GM18907 (cell line): ENCODE data around the gene DCST2.

ENCODE experiments used
- ATAC-seq: cut with Tn5 transposase; IDR thresholded peaks from one replicate; pipeline ENCODE4 v1.9.1; 2021; ENCODE audit warnings: mild to moderate bottlenecking, moderate library complexity; ENCODE audit not compliant: unreplicated experiment

The DCST2 gene

DNA sequence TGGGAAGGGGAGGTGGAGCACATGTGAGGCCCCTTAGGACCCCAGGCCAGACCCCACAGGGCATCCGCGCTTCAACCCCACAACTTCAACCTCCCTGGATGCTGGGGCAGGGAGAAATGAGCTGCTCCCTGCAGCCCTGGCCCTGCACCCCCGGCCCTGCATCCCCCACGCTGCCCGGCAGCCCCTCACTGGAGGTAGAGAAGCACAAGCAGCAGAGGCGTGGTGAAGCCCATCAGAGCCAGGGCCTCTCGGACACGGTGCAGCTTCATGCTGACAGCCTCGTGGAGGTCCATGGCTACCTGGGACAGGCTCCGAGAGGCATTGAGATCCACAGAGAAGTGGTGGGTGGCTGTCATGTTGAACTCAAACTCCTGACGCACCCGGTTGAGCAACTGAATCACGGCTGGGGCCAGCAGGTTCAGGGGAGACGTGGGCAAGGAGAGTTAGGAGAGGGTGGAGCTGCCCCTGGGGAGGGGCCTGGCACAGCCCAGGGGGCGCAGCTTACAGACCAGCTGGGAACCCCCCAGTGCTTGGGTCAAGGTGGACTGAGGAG lies 3.3 kb downstream of the DCST2 start:
- ATAC-seq: no peak

DNA sequence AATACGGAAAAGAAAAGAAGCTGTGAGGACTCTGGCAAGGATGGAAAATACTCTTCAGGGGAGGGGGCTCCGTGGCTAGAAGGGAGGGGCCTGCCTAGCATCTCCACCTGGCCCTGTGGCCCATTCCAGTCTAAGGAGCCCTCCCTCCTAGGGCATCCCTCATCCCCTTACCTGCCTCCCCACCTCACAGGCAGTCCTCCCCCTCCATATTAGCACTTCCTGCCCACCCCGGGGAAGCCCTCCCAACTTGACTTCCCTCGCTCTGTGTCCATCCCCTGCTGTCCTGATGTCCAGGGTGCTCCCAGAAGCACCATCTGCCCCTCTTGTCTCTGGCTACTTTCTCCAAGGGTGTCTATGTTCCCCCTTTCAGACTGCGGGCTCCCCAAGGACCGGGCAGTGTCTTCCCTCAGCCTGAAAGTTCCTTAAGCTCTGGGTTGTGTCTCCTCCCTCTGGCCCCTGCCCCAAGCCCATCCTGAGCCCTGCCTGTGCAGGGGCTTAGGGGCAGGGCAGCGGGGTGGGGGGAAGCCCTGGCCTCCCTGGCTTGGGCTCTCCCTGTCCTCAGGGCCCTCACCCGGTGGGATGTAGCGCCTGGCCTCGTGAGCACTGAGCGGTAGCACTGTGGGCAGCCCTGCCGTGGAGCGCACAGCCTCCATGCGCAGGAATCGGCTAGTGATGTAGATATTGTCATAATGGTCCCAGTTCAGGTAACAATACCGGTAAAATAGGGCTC lies 3.9 kb downstream of the DCST2 start:
- no peak for ATAC-seq

DNA sequence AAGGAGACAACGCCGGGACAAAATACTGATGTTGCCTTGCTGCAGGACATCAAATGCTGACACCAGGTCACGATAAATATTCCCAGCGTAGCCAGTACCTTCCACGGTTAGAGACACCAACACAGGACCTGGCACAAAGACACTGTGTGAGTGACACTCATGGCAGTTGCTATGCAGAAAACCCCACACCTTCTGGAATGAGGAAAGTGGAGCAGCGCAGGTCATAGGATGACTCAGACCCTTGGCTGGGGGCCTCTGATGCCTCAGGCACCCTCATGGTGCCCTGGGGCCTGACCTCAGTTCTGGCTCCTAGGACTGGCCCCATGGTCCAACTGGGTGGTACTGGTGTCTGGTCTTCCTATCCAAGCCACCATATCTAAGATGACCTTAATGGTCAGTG lies 7.0 kb downstream of the DCST2 start:
- ATAC-seq: no peak

DNA sequence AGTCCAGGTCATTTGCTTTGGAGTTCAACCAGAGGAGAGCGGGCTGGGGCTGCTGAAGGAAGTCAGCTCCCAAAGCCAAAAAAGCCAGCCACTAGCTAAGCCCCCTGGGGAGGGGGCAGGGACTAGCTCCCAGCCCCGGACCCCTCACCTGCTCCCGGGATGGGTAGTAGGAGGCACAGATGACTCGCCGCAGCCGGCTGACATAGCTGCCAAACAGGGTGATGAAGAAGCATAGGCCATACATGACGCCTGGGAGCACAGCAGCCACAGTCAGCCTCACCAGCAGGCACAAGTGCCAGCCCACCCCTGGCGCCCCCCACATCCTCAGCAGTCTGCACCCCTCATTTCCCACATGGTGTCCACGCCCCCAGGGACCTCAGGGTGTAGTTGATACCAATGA lies 7.4 kb downstream of the DCST2 start:
- no peak for ATAC-seq

DNA sequence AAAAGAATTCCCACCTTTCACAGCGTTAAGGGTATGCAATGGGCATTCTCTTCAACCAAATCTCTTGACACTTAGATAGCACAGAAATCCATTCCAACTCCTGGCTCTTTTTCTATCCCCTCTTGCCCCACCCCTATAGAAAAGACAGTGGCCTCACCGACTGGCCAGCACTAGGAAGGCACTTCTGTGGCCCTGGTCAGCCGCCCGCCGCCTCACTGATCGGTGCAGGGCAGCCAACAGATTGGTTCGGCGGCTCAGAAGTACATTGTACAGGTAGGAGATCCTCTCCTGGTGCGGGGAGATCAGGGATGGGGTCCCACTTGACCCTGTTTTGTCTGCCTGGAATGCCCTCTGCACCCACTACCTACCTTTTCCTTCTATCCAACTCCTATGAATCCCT lies 9.3 kb downstream of the DCST2 start:
- ATAC-seq: no peak

DNA sequence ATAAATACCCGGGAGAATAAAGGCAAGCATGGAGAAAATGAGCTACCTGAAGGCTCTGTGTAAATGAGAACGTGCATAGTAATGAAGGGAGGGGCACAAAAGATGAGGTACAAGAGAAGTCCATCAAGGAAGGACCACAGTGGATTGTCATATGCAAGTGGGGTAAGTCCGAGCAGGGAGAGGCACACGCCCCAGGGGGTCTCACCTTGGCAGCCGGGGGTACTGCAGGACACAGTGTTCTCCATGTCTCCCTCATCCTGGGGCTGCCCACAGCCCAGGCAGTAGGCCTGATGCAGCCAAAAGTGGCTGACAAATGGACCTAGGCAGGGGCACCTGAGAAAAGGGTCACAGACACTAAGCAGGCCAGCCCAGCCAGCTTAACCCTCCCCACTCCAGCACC lies 10.0 kb downstream of the DCST2 start:
- no peak for ATAC-seq

DNA sequence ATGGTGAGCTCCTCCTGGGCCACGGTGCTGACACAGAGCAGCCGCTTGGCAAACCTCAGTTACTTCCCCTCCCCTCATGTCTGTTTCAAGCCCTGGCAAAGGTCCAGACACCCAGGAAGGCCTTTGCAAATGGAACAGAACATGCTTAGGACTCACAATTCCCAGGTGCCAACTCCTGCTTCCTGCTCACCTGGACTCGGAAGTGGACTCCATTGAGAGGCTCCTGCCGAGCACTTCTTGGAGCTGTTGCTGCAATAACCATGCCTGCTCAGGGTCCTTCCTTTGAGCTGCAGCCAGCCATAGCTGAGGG lies 10.7 kb downstream of the DCST2 start:
- ATAC-seq: no peak

DNA sequence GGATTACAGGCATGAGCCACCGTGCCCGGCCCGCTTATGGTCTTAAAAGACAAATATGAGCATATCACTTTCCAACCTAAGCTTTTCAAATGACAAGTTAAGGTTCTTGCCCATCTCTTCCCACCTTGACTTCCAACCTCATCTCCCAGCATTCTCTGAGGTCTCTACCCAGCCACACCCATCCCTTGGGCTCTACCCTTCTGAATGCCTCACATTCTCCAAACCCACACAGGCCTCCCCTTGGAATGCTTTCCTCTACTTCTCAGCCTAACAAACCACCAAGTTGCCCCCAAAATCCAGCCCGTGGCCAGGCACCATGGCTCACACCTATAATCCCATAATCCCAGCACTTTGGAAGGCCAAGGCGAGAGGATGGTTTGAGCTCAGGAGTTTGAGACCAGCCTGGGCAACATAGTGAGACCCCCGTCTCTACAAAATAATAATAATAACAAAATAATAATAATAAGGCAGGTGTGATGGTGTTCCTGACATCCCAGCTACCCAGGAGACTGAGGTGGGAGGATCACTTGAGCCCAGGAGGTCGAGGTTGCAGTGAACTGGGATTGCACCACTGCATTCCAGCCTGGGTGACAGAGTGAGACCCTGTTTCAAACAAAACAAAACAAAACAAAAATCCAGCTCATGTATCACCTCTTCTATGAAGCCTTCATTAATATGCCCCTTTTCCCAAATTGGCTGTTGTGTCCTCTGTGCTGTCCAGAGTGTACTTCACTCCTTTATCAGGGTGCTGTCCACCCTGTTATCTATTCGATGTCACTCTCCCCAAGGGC lies 11.2 kb downstream of the DCST2 start:
- ATAC-seq: no peak

DNA sequence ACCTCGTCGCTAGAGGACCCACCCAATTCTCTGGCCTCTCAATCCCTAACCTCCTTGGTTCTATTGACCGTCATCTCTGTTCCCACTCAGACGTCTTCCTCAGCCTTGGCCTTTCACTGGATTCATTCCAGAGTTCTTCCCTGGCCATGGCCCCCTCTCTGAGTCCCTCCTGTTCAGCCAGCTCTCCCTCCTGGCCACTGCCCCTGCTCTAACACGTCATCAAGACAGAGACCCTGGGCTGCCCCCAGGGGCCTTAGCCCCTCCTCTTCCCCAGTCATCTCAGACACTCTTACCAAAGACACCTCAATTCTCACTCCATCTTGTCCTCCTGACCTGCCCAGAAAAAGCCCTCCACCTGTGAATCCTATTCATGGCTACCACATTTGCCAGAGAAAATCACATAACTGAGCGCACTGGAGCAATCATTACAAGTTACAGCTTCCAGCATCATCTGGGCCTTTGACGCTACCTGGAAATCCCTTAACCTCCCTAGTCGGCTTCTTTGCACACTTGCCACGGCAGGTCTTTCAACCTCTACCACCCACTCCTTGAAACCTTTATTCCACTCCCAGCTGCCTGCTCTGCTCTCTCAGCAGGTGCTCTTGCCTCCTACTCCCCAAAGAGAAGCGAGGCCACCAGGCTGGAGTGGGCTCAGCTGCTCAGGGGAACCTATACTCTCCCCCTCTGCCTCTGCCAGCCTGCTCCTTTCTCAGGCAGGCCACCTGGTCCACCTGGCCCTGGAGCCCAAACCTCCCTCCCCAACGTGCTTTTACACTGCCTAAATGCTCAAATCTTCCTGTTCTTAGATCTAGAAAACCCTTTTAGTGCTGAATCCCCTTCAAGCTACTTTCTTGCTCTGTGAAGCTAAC lies 14.0 kb downstream of the DCST2 start:
- no peak for ATAC-seq

DNA sequence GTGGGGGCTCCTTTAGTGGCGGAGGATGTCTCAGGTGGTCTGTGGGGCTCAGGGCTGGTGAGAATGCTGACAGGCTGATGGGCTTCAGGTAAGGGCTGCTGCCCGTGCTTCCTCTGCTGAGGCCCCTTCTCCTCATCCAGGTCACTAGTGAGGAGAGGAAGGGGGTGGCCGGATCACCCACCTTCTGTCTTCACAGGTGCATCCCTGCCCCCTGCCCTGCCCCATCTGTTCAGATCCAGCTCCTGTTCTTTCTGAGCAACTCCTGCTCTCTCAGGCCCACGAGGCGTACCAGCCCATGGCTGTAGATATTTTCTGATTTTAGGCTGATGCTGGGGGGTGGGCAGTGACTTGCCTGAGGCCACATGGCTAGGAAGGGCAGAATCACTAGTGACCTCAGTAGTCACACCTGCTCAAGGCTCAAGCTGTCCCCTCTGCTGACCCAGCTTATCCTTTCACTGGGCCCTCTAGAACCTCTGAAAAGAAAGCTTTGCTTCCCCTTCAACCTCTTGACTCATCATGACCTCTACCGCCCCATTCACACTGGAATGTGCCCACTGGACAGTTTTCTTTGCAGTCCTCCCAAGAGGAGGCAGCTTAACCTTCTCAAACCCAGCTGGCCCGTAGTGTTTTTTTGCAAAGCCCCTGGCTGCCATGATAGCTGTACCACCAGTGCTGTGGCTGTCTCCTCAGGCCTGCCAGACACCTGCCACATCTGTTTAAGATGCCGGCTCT lies 14.8 kb downstream of the DCST2 start:
- no peak for ATAC-seq

DNA sequence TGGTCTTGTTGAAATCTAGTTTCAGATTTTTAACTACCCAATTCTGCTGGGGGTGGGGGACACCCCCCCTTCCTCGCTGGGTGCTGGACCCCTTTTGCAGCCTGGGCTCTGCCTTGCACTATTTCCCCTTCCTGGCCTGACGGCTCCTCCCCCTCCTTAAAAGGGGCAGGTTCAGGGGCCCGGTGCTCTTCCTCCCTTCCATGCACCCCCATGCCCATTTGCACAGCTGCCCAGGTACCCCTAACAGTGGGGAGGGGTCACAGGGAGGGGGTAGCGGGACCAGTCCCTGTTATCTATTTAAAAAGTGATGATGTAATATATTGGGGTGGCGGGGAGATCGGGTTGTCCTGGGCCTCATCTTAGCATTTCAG lies 15.7 kb downstream of the DCST2 start:
- ATAC-seq: no peak

DNA sequence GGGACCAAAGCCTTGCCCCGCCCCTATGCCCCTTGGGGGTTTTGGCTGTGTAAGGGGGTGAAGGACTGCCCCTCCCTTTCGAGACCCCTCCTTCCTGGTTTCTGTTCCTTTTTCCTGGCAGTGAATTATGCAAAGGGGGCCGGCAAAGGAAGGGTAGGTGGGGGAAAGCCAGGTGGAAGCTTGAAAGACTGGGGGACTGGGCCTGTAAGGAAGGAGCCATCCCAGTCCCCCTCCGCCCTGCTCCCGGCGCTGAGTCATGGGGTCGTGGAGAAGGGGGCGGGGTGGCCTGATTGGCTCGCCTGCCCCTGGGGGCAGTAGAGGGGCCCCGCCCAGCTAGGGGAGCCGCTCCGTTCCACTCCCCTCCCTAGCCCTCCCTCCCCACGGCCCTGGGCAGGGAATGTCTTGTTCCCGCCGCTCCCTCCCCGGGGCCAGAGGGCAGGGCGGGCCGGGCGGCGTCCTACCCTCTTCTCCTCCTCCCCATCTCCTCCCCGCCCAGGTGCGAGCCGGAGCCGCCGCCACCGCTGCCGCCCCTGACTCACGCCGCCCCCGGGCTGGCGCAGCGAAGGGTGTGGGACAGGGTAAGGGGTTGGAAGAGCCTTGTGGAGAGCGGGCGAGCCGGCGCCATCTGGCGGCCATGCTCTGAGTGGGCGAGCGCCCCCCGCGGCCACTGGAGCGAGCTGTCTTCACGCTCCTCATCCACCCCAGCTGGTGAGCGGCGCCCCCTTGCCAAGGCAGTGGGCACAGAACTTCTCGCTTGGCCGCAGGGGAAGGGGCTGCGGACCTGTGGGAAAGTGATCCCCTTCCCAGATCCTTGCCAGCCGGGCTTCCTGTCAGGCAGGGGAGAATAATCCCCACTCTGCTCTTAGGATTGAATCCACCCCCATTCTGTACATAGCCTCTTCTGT lies 16.3 kb downstream of the DCST2 start:
- ATAC-seq: peak; percentile 56

DNA sequence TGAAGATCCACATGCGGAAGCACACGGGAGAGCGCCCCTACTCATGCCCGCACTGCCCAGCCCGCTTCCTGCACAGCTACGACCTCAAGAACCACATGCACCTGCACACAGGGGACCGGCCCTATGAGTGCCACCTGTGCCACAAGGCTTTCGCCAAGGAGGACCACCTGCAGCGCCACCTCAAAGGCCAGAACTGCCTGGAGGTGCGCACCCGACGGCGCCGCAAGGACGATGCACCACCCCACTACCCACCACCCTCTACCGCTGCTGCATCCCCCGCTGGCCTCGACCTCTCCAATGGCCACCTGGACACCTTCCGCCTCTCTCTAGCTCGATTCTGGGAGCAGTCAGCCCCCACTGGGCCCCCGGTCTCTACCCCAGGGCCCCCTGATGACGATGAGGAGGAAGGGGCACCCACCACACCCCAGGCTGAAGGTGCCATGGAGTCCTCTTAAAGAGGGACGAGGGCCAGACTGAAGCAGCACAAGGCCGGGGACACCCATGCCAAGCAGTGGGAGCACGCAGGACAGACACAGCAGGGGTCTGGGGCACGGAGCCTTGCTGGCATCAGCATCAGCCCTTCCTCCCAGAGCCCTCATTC lies 17.2 kb downstream of the DCST2 start:
- no peak for ATAC-seq

DNA sequence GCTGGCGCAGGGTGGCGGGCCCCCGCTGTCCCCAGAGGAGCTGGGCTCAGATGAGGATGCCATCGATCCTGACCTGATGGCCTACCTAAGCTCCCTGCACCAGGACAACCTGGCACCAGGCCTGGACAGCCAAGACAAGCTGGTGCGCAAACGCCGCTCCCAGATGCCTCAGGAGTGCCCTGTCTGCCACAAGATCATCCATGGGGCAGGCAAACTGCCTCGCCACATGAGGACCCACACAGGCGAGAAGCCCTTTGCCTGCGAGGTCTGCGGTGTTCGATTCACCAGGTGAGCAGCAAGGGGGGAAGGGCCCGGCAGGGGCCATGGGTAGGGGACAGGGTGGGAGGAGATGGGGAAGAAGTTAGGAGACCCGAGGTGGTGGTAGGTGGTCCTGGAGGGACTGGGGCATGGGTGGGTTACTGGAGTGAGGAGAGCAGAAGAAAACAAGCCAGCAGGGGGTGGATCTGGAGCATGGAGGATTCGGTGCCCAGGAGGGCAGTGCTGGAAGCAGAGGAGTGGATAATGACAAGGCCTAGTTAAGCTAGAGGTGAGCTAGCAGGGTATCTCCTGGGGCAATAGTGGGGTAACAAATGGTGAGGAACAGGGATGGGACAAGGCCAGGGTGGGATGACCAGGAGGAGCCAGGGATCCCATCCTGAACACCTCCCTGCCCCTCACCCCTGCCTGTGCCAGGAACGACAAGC lies 17.9 kb downstream of the DCST2 start:
- ATAC-seq: no peak

DNA sequence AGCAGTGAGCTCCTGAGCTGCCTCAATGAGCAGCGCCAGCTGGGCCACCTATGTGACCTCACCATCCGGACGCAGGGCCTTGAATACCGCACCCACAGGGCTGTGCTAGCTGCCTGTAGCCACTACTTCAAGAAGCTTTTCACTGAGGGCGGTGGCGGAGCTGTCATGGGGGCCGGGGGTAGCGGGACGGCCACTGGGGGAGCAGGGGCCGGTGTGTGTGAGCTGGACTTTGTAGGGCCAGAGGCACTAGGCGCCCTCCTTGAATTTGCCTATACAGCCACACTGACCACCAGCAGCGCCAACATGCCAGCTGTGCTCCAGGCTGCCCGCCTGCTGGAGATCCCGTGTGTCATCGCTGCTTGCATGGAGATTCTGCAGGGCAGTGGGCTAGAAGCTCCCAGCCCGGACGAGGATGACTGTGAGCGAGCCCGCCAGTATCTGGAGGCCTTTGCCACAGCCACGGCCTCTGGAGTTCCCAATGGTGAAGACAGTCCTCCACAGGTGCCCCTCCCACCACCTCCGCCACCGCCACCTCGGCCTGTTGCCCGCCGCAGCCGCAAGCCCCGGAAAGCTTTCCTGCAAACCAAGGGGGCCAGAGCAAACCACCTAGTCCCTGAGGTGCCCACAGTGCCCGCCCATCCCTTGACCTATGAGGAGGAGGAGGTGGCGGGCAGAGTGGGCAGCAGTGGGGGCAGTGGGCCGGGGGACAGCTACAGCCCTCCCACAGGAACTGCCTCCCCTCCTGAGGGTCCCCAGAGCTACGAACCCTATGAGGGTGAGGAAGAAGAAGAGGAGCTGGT lies 18.7 kb downstream of the DCST2 start:
- ATAC-seq: no peak

DNA sequence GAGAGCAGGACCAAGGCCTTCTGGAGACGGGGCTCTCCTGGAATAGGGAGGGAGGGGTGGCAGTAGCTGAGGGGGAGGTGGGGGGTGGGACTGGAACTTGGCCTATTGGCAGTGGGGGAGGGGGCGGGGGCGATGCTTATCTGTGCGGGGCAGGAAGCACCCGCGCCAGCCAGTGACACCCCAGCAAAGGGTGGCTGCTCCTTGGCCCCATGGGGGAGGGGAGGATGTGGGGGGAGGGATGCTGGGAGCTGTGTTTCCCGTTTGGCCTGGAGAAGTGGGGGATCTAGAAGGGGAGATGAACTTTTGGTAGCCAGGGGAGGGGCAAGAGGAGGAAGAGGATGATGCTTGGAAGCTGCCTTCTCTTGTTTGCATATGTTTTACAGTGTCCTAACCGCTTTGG lies 19.9 kb downstream of the DCST2 start:
- no peak for ATAC-seq

DNA sequence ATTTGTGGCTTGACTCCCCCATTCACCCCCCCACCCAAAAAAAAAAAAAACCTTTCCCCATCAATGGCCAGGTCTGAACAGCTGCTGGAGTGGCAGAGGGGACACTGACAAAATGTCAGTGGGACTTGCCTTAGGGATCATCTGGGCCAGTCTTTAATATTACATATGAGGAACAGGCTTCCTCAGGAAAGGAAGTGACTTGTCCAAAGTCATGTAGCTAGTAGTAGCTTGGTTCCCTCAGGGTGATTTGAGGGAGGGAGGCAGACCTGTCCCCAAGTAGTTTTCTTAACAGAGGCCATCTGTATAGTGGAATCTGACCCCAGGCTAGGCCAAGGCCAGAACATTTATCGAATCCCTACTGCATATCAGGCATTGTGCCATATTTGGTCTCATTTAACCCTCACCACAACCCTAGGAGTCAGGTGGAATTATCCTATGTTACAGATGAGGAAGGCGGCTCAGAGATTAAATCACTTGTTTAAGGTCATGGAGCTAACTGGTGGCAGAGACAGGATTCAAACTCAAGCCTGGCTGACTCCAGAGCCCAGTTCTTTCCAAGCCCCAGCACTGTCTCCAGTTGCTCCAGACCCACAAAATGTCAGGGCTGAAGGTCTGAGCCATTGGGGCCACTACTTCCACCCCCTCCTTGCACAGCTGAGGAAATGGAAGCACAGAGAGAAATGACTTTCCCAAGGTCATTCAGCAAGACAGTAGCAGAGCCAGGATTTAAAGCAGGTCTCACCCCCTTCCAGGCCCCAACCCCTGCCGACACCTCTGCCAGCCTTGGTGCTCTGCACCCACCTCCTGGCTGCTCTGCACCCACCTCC lies 20.6 kb downstream of the DCST2 start:
- no peak for ATAC-seq
